ENCODE data around the gene SLC23A2. TPM values are rescaled to one million over a fixed set of nuclear protein-coding genes. Genes with fewer than 3 reads are reported as not detected.

SLC23A2 gene
- total RNA-seq, 1 experiment from 2014 or later: 22.3 TPM

DNA sequence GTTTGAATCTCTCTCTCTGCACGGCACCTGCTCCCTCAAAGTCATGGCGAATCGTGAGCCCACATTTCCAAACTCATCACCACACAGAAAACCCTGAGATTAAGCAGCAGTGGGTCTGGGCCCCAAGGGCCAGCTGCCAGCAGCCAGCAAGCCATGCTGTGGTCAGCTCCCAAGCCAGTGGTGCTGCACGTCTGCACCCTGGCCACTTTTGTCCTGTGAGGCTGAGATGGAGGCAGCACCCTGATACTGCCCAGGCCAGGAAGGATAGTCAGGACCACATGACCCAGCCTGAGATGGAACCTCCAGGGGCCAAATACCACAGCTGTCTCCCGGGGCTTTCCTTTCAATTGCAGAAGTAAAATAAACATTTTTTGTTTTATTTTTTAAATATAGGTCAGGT, 185.7 kb downstream of the SLC23A2 start:
- ChIA-PET POLR2A (ENCODE audit: unreplicated experiment) (no interaction called here), CTCF (no interaction called here)

GRCh38 chr20:4814696-4815252, 186.5 kb downstream of the SLC23A2 start:
- H4K20me1 ChIP-seq (ENCODE audit: insufficient read depth): no peaks in the 10 kb centered on the region
- no peak overlapping the region for H3K4me2 ChIP-seq
- no peaks in the 10 kb centered on the region for H3K36me3 ChIP-seq (ENCODE audit: low read depth)
- H3K9me2 ChIP-seq (ENCODE audit: insufficient read depth): no peaks in the 10 kb centered on the region
- H2AFZ ChIP-seq: no peak overlapping the region
- TF ChIP-seq CTCF (conservative IDR thresholded peaks at IDR 0.05) (no peak), EZH2 (IDR thresholded peaks at IDR 0.05; ENCODE audit: low read depth) (no peak)
- H3K79me2 ChIP-seq (ENCODE audit: low read depth): no peaks in the 10 kb centered on the region
- POLR2A ChIA-PET (ENCODE audit: unreplicated experiment): no interaction called here
- no peak overlapping the region for H3K27ac ChIP-seq
- no TSS peak for BruUV-seq (replicated peaks)
- H3K4me1 ChIP-seq (replicated peaks; ENCODE audit: insufficient read depth): no peaks in the 10 kb centered on the region
- CTCF ChIA-PET: no interaction called here
- intact Hi-C loops (cut with micrococcal nuclease; ENCODE audit: unreplicated experiment): no loop called here
- H3F3A ChIP-seq (ENCODE audit: insufficient read depth, low read depth): no peaks in the 10 kb centered on the region
- H3K9me3 ChIP-seq (ENCODE audit: insufficient read depth, low read depth): no peaks in the 10 kb centered on the region
- H3K4me3 ChIP-seq: no peak overlapping the region
- no peak for DNase-seq
- H3K27me3 ChIP-seq (ENCODE audit: insufficient read depth, low read depth): no peaks in the 10 kb centered on the region

More for the DNA sequence above, 185.7 kb downstream of the SLC23A2 start:
- Histone ChIP-seq H3K27ac (no peak overlapping the region), H3K4me3 (no peak overlapping the region), H3K79me2 (ENCODE audit: low read depth) (no peaks in the 10 kb centered on the region), H4K20me1 (ENCODE audit: insufficient read depth) (no peaks in the 10 kb centered on the region), H2AFZ (no peak overlapping the region), H3K4me1 (replicated peaks; ENCODE audit: insufficient read depth) (no peaks in the 10 kb centered on the region), H3K36me3 (ENCODE audit: low read depth) (no peaks in the 10 kb centered on the region), H3F3A (ENCODE audit: insufficient read depth, low read depth) (no peaks in the 10 kb centered on the region), H3K9me3 (ENCODE audit: insufficient read depth, low read depth) (no peaks in the 10 kb centered on the region), H3K9me2 (ENCODE audit: insufficient read depth) (no peaks in the 10 kb centered on the region), H3K4me2 (no peak overlapping the region), H3K27me3 (ENCODE audit: insufficient read depth, low read depth) (no peaks in the 10 kb centered on the region)
- intact Hi-C loops (cut with micrococcal nuclease; ENCODE audit: unreplicated experiment): no loop called here
- no peak for DNase-seq
- no TSS peak for BruUV-seq (replicated peaks)
- TF ChIP-seq CTCF (conservative IDR thresholded peaks at IDR 0.05): no peak
- TF ChIP-seq EZH2 (IDR thresholded peaks at IDR 0.05; ENCODE audit: low read depth): no peak

- Histone ChIP-seq H4K20me1 (ENCODE audit: insufficient read depth) (no peaks in the 10 kb centered on the region), H3K36me3 (ENCODE audit: low read depth) (no peaks in the 10 kb centered on the region), H3K4me2 (no peak overlapping the region), H3F3A (ENCODE audit: insufficient read depth, low read depth) (no peaks in the 10 kb centered on the region), H2AFZ (no peak overlapping the region), H3K4me3 (no peak overlapping the region), H3K27ac (no peak overlapping the region), H3K79me2 (ENCODE audit: low read depth) (no peaks in the 10 kb centered on the region), H3K27me3 (ENCODE audit: insufficient read depth, low read depth) (no peaks in the 10 kb centered on the region), H3K9me3 (ENCODE audit: insufficient read depth, low read depth) (no peaks in the 10 kb centered on the region), H3K4me1 (replicated peaks; ENCODE audit: insufficient read depth) (no peaks in the 10 kb centered on the region), H3K9me2 (ENCODE audit: insufficient read depth) (no peaks in the 10 kb centered on the region)
- ChIA-PET CTCF (interaction anchor here (0.6 kb wide), 1 partner anchor 141 kb away, joined by 3 read pairs; no protein-coding TSS in a partner anchor), POLR2A (ENCODE audit: unreplicated experiment) (no interaction called here)
- BruUV-seq (replicated peaks): no TSS peak
- no peak for TF ChIP-seq EZH2 (IDR thresholded peaks at IDR 0.05; ENCODE audit: low read depth)
- DNase-seq: no peak
- intact Hi-C loops (cut with micrococcal nuclease; ENCODE audit: unreplicated experiment): no loop called here
Observed at GRCh38 chr20:4813863-4814695, 187.2 kb downstream of the SLC23A2 start.

Data from PC-9 (cell line).